Gastroesophageal sphincter (tissue), 4 donors: Measurements from ENCODE around the gene UGT1A3. TPM values are rescaled to one million over a fixed set of nuclear protein-coding genes. Genes with fewer than 3 reads are reported as not detected.
"Not testable (repeated sequence)": the region's sequence is repeated elsewhere in the genome, so short reads cannot be mapped to it uniquely, and the experiment has no call there.

Experiments
- ATAC-seq: fragments of 150-250 bp; one replicate; pipeline ENCODE4 v1.9.1; 2016; ENCODE audit warnings: mild to moderate bottlenecking, moderate library complexity
- H3K27ac ChIP-seq, 4 donors: fragments of 200-600 bp; sonication (generic) in 3 of 4; 1 replicate in 3 of 4; 2 replicates in 1 of 4; pipeline ENCODE4 v1.5.1; 2016 to 2019
- H3K27me3 ChIP-seq: fragments of 200-600 bp; sonication (generic); one replicate; pipeline ENCODE4 v1.5.1; 2019
- H3K36me3 ChIP-seq, 2 donors: fragments of 200-600 bp; sonication (generic); one replicate each; pipeline ENCODE4 v1.5.1; 2019; ENCODE audit warnings: control low read depth in 1 of 2
- H3K4me1 ChIP-seq, 3 donors: fragments of 200-600 bp; sonication (generic); 1 replicate in 2 of 3; 2 replicates in 1 of 3; pipeline ENCODE4 v1.5.1; 2016 to 2019; ENCODE audit warnings: control low read depth in 2 of 3
- H3K4me3 ChIP-seq, 2 donors: fragments of 200-600 bp; sonication (generic); one replicate each; pipeline ENCODE4 v1.5.1; 2019; ENCODE audit warnings: mild to moderate bottlenecking in 1 of 2, moderate library complexity in 1 of 2
- H3K9me3 ChIP-seq, 3 donors: fragments of 200-600 bp; sonication (generic); one replicate each; pipeline ENCODE4 v1.5.1; 2017 to 2019; ENCODE audit warnings: control low read depth in 2 of 3
- EP300 ChIP-seq: sonication (generic); formaldehyde crosslinking; IDR thresholded peaks from one replicate; pipeline ENCODE4 v1.6.1; 2017; ENCODE audit warnings: antibody characterized with exemption, mild to moderate bottlenecking
- POLR2A ChIP-seq, 2 donors: fragments of 450-650 bp; IDR thresholded peaks; one replicate each; pipeline ENCODE4 v1.6.1; 2017; ENCODE audit warnings: antibody characterized with exemption in 2 of 2, mild to moderate bottlenecking in 2 of 2, moderate library complexity in 1 of 2
- POLR2AphosphoS5 ChIP-seq: sonication (generic); formaldehyde crosslinking; IDR thresholded peaks from one replicate; pipeline ENCODE4 v1.6.1; 2017; ENCODE audit warnings: antibody characterized with exemption
- WGBS, 2 donors: methylation state at CpG; one replicate each; pipeline ENCODE4 v1.1.5; 2018; ENCODE audit warnings: low coverage in 1 of 2; 5-methylcytosine and 5-hydroxymethylcytosine counted together
- total RNA-seq, 4 donors: library from RNA; depleted of rRNA; stranded (reverse); fragments of >200 nt; gene quantifications; one replicate each; pipeline ENCODE4 v1.1.0, GENCODE V29; 2016
- TF ChIP-seq, protein P1 (sequence below), 4 experiments: fragments of 200-600 bp in 2 of 4; fragments of 450-650 bp in 2 of 4; sonication (generic) in 1 of 4; IDR thresholded peaks; one replicate each; pipeline ENCODE4 v1.5.1; 2017 to 2019; ENCODE audit warnings: antibody characterized with exemption in 4 of 4, mild to moderate bottlenecking in 2 of 4, moderate library complexity in 2 of 4

Gene UGT1A3
- total RNA-seq, 4 donors from 2014 or later = not detected

- Histone ChIP-seq H3K27me3 (peaks cover 18% of the 10 kb centered on the region), H3K27ac (no peak overlapping the region), H3K36me3 (no peaks in the 10 kb centered on the region), H3K4me1 (no peaks in the 10 kb centered on the region), H3K9me3 (no peaks in the 10 kb centered on the region), H3K4me3 (no peak overlapping the region)
- TF ChIP-seq EP300 (no peak), POLR2AphosphoS5 (no peak), POLR2A (IDR thresholded peaks at IDR 0.05) (no peak)
- TF ChIP-seq, protein P1, sequence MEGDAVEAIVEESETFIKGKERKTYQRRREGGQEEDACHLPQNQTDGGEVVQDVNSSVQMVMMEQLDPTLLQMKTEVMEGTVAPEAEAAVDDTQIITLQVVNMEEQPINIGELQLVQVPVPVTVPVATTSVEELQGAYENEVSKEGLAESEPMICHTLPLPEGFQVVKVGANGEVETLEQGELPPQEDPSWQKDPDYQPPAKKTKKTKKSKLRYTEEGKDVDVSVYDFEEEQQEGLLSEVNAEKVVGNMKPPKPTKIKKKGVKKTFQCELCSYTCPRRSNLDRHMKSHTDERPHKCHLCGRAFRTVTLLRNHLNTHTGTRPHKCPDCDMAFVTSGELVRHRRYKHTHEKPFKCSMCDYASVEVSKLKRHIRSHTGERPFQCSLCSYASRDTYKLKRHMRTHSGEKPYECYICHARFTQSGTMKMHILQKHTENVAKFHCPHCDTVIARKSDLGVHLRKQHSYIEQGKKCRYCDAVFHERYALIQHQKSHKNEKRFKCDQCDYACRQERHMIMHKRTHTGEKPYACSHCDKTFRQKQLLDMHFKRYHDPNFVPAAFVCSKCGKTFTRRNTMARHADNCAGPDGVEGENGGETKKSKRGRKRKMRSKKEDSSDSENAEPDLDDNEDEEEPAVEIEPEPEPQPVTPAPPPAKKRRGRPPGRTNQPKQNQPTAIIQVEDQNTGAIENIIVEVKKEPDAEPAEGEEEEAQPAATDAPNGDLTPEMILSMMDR (IDR thresholded peaks at IDR 0.05) = no peak
- 50 to 64% methylated on average over 1 to 2 of the region's 2 CpGs for WGBS, 2 donors
- no peak for ATAC-seq
Observed at GRCh38 chr2:233740870-233741269, 12.0 kb downstream of the UGT1A3 start.

- H3K4me3 ChIP-seq = no peak overlapping the region
- ATAC-seq = no peak
- TF ChIP-seq POLR2AphosphoS5 = no peak
- TF ChIP-seq, protein P1 (IDR thresholded peaks at IDR 0.05) = no peak
- no peak for TF ChIP-seq EP300
- no peak for TF ChIP-seq POLR2A (IDR thresholded peaks at IDR 0.05)
- H3K4me1 ChIP-seq = no peaks in the 10 kb centered on the region
- H3K36me3 ChIP-seq = no peaks in the 10 kb centered on the region
- no peak overlapping the region for H3K27ac ChIP-seq
- 90% methylated on average over 24 of the region's 46 CpGs; no CpG with 5 or more reads in 1 of the 2 donors for WGBS, 2 donors
- peaks cover 3% of the 10 kb centered on the region for H3K27me3 ChIP-seq
- H3K9me3 ChIP-seq = no peaks in the 10 kb centered on the region
Observed at GRCh38 chr2:233743464-233744259, 14.8 kb downstream of the UGT1A3 start.

GRCh38 chr2:233745073-233745755, 16.4 kb downstream of the UGT1A3 start:
- Histone ChIP-seq H3K27me3 (peaks cover 3% of the 10 kb centered on the region), H3K4me3 (no peak overlapping the region), H3K36me3 (no peaks in the 10 kb centered on the region), H3K27ac (no peak overlapping the region), H3K9me3 (no peaks in the 10 kb centered on the region), H3K4me1 (no peaks in the 10 kb centered on the region)
- TF ChIP-seq, protein P1 (IDR thresholded peaks at IDR 0.05) = no peak
- TF ChIP-seq EP300 = no peak
- TF ChIP-seq POLR2AphosphoS5 = no peak
- no peak for TF ChIP-seq POLR2A (IDR thresholded peaks at IDR 0.05)
- 33 to 53% methylated on average over 1 to 5 of the region's 5 CpGs for WGBS, 2 donors
- no peak for ATAC-seq

DNA sequence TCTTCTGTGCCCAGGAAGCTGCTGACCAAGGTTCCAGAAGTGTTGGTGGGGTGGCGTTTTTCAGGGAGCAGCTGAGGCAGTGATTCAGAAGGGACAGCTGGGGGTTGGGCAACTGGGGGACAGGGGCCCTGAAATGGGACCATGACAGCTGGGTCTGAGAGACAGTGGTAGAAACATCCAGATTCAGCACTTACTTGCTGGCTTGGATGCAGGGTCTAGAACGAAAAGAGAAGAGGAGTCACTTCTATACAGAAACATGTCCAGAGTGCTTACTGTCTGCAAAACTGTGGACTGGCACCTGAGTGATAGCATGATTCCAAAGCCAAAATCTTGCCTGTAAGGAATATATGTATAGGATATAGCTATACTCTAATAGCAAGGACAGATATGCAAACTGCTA, 17.0 kb downstream of the UGT1A3 start:
- not testable (repeated sequence) for ATAC-seq, H3K9me3 ChIP-seq, H3K4me3 ChIP-seq, H3K4me1 ChIP-seq, H3K27ac ChIP-seq, H3K27me3 ChIP-seq, H3K36me3 ChIP-seq
- WGBS, 2 donors = 63 to 100% methylated on average over 1 to 2 of the region's 2 CpGs

DNA sequence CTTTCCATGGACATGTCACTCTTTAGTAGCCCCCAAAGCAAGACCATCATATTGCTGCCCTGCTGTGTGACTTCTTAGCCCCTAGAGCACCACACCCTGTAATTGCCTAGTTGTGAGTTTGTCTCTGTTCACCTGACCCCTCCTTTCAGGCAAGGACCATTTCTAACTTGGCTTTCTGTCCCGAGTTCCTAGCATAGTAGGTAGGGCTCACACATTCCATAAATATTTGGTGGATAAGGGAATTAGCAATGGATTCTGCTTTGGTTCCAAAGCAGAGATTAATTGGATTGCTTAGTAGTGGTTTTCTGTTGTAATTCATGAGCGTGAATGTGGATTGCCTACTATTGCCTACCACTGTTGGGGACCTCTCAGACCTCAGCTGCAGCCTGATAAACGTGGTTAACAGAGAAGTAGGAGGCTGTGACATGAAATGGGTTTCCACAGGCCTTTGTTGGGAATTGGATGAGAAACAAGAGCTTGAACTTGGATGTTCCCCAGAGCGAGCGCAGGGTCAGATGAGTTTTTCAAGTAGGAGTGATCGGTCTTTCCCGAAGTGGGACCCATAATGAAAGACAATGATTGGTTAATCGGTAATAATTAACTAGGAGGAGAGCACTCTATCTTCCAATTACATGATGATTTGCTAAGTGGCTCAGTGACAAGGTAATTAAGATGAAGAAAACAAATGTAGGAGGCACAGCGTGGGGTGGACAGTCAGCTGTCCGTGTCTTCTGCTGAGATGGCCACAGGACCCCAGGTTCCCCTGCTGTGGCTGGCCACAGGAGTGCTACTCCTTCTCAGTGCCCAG, 17.8 kb downstream of the UGT1A3 start:
- WGBS, 2 donors = 84 to 86% methylated on average over 7 to 9 of the region's 10 CpGs
- H3K27me3 ChIP-seq = peaks cover 3% of the 10 kb centered on the region
- no peaks in the 10 kb centered on the region for H3K9me3 ChIP-seq
- H3K4me1 ChIP-seq = no peaks in the 10 kb centered on the region
- no peak overlapping the region for H3K27ac ChIP-seq
- H3K36me3 ChIP-seq = no peaks in the 10 kb centered on the region
- no peak for TF ChIP-seq POLR2AphosphoS5
- no peak for TF ChIP-seq EP300
- TF ChIP-seq, protein P1 (IDR thresholded peaks at IDR 0.05) = no peak
- no peak for TF ChIP-seq POLR2A (IDR thresholded peaks at IDR 0.05)
- H3K4me3 ChIP-seq = no peak overlapping the region
- ATAC-seq = no peak
